HG03469 (cell line): ENCODE results near the gene PLA2G2C.

Experiments used
- ATAC-seq: cut with Tn5 transposase; IDR thresholded peaks from one replicate; pipeline ENCODE4 v1.9.1; 2021; ENCODE audit warnings: mild to moderate bottlenecking, moderate library complexity, moderate number of reproducible peaks; ENCODE audit not compliant: unreplicated experiment

The PLA2G2C gene

DNA sequence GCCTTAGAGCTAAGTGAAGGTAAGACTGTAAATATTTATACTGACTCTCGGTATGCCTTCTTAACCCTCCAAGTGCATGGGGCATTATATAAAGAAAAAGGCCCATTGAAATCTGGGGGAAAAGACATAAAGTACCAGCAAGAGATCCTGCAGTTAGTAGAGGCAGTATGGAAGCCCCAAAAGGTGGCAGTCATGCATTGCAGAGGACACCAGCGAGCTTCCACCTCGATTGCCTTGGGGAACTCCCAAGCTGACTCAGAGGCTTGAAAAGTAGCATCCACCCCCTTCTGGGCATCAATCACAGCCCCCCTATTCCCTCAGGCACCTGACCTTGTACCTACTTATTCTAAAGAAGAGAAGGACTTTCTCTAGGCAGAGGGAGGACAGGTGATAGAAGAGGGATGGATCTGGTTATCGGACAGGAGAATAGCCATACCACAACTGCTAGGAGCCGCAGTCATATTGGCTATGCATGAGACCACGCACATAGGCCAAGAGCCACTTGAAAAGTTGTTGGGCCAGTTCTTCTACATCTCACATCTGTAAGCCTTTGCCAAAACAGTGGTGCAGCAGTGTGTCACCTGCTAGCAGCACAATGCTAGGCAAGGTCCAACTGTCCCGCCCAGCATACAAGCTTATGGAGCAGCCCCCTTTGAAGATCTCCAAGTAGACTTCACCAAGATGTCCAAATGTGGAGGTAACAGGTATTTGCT lies 27.8 kb downstream of the PLA2G2C start:
- ATAC-seq: no peak

GRCh38 chr1:20154301-20154831 lies 32.0 kb downstream of the PLA2G2C start:
- ATAC-seq: no peak

DNA sequence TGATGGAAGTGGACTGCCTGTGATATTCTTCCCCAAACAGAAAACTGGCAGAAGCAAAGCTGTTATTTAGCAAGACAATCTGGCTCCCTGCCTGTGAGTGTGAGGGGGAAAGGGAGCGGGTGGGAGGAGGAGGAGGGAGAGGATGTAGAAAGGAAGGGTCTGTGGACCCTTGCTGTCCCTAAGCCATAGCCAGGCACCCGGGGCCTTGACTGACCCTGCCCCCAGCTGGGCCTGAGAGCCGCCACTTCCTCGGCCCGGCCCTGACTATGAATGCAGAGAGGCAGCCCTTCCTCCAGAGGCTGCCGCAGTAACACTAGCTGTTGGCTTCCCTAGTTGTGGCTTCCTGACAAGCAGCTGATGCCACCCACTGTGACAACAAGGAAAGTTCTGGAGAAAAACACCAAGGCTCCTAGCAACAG lies 33.3 kb downstream of the PLA2G2C start:
- no peak for ATAC-seq

DNA sequence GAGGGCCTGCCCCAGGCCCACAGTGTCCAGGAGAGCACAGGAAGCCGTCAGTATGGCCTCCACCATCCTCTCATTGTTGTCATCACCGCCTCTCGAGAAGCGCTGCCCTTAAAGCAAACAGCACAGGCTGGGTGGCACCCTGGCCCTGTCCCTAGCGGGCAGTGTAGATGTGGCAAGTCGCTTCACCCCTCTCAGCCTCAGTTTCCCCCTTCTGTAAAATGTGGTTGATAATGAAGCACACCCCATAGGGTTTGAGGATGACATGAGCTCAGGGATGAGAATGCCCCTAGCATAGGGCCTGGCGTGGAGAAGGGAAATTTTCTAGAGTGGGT lies 33.8 kb downstream of the PLA2G2C start:
- no peak for ATAC-seq

DNA sequence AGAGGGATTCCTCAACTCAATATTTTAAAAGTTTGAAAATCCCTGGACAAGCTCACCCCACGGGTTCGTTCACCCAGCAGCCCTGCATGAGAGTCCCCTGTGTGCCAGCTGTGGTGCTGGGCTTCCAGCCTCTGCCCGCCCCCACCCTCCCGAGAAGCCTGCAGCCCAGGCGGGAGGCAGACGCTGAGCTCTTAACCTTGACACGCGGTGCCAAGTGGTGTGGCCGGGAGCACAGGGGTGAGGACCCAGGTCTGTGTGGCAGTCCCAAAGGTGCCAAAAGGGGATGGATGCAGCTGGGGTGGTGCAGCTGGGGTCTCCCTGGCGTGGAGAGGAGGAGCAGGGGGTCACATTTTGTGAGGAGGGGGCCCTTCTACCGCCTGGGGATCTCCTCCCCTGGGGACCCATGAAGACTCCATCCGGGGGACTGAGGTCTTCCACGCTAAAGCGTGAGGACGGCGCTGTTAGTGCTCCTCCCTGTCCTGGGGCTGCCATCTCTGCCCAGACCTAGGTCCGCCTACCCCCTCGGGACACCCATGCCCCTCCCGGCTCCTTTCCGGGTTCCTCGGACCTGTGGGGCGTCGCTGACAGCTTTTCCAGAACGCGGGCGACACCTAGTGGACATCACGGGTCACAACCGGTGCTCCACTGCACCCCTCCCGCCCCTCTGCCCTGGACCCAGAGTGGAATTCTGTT lies 34.3 kb downstream of the PLA2G2C start:
- ATAC-seq: no peak

DNA sequence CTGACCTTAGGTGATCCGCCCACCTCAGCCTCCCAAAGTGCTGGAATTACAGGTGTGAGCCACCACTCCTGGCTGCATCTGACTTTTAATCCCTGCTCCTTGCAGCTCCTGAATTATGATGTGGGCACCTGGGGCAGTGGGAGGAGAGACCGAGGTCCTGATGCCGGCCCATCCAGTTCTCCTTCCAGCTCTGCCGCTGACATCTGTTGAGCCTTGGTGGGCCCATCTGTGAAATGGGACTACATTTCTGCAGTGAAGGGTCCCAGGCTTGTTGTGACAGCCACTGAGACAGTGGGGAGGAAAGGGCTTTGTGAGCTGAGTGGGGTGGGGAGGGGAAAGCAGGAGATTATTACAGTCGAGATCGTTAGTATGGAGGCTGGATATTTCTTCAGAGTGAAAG lies 35.3 kb downstream of the PLA2G2C start:
- no peak for ATAC-seq

DNA sequence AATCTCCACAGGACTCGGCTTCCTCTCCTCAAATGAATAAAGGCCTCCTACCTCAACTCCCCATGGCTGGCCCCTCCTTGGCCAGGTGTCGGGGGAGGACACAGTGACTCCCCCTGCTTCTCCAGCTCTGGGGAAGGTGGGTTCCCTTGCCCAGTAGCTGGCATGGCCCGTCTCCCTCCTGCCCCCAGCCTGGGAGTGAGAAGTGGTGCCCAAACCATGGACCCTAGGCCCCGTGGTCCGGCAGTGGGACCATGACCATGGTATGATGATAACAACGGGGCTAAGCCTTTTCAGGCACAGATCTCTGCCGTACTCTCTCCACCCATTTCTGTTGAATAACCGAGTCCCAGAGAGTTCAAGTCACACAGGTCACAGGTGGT lies 36.0 kb downstream of the PLA2G2C start:
- ATAC-seq: no peak

DNA sequence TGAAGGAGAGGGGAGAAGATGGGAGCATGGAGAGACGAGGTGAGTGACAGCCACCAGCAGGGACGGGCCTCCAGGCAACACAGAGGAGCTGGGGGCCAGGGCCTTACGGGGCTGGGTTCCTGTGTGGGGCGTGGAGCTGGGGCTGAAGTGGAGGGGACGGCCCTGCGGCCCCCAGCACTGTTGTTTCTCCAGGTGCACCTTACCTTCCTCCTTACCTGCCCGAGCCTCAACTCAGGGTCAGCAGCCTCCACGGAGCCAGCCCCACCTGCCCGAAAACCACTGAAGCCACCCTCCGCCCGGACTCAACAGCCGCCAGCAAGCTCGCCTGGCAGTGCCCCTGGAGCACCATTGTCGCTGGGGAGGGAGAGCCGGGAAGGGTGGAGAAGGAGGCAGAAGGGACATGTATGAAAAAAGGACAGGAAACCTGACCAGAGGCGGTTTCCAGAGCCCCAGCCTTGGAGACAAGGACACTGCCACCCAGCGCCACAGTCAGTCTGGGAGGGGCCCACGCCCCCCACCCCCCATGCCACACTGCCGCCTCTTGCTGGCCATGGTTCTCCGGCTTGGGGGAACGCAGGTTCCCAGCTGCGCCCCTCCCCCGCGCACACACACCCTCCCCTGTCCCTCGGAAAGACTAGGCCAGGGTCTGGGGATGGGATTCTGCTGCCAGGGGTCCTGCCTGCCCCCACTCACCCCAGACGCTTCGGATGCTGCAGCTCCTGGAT lies 36.6 kb downstream of the PLA2G2C start:
- ATAC-seq: no peak

DNA sequence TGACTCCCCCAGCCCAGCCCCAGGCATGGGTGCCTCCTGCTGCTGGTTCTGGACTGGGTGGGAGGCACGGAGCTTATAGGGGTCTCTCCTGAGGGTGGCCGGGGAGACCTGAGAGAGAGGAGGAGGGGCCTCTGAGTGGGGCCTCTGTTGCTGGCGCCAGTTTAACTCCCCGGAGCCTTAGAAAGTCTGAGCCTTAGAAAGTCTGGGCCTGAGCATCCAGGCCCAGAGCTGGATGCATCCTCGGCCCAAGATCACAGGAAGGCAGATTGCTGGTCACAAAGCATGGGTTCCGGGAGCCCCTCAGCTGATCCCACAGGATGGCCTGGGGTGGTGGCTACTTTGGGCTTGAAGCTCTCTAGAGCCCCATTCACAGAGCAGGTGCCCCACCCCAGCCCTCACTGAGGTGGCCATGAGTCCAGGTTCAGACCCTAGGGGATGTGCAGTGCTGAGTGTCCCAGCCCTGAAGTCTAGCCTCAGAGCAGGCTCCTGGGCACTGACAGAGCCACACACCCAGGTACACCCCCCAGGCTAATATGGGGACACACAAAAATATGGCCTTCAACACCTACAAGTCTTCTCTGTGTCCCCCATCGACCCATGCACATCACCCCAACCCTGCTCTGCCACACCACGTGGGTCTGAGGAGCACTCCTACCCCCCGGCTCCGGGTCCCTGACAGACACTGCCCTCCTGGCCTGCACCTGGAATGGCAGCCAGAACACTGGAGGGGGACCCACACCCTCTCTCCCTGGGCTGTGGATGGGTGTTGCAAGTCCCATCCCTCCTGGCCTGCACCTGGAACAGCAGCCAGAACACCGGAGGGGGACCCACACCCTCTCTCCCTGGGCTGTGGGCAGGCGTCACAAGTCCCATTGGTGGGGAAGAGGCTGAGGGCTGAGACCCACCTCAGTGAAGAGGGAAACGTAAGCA lies 37.5 kb downstream of the PLA2G2C start:
- ATAC-seq: no peak

GRCh38 chr1:20147846-20148570 lies 38.3 kb downstream of the PLA2G2C start:
- no peak for ATAC-seq

GRCh38 chr1:20143734-20144565 lies 42.4 kb downstream of the PLA2G2C start:
- no peak for ATAC-seq

- no peak for ATAC-seq
Measured at GRCh38 chr1:20143318-20143717, 43.0 kb downstream of the PLA2G2C start.

DNA sequence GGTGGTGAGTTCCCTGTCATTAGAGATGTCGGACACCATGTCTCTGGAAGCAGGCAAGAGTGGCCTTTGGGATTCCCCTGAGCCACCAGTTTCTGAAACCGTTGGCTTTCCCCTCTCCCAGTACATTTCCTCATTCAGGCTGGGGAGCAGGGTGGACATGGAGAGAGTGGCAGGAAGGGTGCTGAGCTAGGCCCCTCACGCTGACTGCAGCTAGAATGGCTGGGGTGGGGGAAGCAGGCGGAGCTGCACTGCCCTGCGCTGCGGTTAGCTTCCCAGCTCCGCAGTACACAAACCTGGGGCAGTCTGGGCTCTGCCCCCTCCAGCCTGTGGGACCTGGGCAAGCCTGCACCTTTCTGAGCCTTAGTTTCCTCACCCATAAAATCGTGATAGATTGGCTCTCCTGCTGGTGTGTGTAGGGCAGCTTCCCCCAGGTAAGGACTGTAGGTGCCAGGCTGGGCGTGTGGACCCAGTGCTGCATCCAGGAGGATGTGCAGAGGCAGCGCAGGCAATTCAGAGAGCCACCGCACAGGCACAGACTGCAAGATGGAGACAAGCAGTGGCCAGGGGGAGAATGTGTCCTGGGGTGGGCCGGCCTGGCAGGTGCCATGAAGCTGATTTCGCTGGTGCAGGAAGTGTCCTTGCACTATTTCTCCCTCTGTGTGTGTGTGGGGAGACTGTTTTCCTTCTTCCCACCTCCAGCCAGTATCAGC lies 44.2 kb downstream of the PLA2G2C start:
- ATAC-seq: no peak

GRCh38 chr1:20141466-20141865 lies 44.9 kb downstream of the PLA2G2C start:
- no peak for ATAC-seq

GRCh38 chr1:20141001-20141400 lies 45.3 kb downstream of the PLA2G2C start:
- no peak for ATAC-seq

GRCh38 chr1:20139776-20140612 lies 46.3 kb downstream of the PLA2G2C start:
- no peak for ATAC-seq

- ATAC-seq: no peak
Measured at GRCh38 chr1:20138961-20139550, 47.3 kb downstream of the PLA2G2C start, which contains the start of gene PLA2G2F. PLA2G2F (plus strand) TSS chr1:20139323; CDS start chr1:20139428, 105 bp downstream.
